GM21723 (cell line): ENCODE data around the gene MDFIC.

Experiments
- ATAC-seq: cut with Tn5 transposase; IDR thresholded peaks from one replicate; pipeline ENCODE4 v1.9.1; 2021; ENCODE audit warnings: mild to moderate bottlenecking, moderate library complexity; ENCODE audit not compliant: unreplicated experiment

The MDFIC gene

DNA sequence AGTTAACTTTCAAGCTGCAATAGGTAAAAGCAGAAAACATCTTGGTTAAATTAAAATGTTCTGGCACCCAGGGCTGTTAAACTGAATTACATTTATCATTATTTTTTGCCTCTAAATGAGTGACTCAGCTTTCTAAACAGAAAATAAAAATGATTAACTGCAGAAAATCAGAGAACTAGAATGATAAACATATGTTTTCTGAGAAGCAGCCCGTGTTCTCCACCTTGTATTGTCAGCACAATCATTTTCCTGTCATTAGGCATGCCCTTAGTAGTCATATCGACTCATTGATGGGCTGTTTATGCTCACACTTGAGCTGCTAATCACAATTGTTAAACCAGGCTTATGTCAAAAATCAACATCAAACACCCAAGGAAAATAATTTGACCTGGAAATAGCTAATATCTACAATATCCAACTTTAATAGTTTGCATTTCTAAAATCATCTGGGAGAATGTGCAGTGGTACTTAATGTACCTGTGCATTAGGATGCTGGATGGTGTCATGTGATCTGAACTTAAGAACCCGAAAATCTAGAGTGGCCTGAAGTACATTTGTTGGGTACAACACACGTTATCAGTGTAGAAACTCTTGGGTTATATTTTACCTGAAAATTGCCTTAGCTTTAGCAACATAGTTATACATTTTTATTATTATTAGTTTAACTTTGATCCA, 2.3 kb downstream of the MDFIC start:
- peak; percentile 25 for ATAC-seq

DNA sequence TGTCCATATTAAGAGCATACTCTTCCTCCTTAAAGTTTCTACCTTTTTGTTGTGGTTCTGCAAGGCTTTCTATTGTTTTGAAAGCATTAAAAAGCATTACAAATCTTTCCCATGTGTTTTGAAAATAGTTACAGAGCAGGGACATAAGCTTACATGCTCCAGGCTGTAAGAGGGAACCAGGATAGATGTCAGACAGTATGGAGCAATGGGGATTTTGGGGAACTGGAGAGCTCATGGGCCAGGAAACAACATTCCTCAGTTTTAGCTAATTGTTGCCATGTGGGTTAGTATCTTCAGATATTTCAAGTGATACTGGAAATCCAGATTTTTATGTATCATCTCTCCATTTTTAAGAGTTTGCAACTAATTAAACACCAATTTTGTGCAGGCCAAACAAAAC, 3.5 kb downstream of the MDFIC start:
- ATAC-seq: no peak

DNA sequence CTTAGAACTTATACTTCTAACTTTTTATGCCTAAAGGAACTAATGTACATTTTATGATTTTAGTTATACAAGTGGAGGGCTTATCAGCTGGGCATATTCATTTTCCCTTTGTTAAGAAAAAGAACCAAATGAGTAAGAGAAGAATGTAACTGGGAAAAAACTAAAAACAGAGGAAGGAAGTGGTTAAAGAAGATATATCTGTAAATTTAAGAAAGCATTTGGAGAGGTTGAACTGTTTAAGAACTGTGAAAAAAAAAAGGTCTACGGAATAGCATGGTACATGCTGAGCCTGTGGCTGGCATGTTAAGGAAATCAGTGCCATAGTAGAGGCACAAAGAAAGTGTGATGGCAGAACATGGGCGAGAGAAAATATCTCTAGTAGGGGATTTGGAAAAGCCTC, 6.2 kb downstream of the MDFIC start:
- ATAC-seq: no peak

DNA sequence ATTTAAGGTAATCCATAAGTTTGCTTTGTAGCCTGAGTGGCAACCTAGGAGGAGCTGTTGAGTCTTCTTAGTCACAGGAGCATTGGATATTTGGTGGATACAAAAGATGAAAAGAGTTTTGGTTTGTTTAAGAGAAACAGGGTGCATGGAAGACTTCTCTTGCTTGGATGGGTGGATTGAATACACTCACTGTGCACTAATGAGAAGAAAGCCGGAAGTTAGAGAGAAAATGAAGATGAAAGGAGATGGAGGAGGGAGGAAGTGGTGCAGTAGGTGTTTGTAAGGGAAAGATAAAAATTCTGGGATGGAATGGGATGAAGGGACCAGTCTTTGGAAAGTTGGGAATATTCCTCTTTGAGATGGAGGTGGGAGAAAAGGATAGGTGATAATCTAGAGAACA, 7.7 kb downstream of the MDFIC start:
- ATAC-seq: no peak

DNA sequence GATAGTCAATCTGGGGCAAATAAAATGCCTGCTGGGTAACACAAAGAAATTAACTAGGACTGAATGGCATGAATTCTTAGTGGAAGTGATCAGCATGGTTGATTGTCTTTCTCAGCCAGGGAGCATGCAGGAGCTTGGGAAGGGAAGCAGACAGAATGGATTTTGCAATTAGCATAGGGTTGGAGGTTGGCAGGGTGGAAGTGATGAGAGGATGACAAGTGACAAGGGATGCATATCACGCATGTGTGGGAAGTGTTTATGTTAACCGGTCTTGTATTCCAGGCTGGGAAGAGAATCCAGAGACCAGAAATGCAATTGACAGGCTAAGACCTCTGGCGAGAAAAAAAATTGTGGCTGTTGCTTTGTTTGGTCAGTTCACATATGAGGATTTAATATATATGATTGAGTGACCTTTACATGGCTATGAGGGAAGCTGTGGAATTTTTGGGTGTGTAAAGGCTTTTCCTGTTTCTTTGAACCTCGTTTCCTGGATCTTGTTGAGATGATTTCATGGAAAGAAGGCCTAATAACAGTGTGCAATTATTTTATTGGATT, 8.3 kb downstream of the MDFIC start:
- no peak for ATAC-seq

DNA sequence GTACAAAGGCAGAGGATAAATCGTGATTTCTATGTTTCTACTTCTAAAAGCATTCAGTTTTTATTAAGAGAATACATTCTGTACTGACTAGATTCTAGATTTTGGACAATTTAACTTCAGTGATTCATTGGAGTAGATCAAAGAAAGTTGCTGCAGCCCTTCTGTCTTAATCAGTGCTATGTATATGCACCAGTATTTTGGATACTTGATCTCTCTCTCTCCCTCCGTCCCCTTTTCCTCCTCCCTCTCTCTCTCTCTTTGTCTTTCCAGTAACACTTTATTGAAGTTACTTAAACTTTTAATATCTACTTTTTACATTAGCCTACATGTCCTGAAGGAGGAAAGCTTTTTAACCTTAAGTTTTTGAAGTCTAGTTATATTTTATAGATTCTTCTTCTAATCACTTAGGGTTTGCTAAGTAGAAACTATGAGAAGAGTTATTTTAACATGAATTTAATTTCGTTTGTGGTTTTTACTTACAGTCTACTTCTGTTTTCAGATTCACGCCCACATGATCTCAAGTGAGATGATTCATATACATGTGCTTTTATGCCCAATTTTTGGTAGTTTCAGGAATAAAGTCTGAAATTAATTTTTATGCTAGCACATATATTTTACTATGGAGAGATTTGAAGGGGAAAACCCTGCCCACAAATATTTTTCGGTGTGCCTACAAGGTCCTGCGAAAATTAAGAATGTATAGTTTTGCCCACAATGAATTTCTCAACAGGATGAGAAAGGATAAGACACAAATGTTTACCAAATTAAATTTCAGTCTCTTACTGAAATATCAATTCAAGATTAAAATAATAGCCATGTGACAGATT, 9.1 kb downstream of the MDFIC start:
- ATAC-seq: peak; percentile 60

DNA sequence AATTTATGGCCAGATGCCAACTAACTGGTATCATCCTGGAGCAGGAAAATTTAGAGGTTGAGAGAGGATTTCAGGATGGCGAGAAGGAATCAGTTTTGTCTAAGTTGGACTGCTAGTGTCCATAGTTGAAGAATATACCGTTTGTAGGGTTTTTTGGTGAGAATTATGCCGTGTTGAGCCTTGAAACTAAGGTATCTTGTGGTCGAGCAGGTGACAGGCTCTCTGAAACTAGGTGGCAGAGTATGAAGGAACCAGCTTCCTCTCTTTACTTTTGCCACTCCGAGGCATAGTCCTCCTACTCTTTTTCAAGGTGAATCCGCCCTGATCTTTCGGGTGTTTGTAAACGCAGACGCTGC, 9.7 kb downstream of the MDFIC start:
- ATAC-seq: peak; percentile 68

DNA sequence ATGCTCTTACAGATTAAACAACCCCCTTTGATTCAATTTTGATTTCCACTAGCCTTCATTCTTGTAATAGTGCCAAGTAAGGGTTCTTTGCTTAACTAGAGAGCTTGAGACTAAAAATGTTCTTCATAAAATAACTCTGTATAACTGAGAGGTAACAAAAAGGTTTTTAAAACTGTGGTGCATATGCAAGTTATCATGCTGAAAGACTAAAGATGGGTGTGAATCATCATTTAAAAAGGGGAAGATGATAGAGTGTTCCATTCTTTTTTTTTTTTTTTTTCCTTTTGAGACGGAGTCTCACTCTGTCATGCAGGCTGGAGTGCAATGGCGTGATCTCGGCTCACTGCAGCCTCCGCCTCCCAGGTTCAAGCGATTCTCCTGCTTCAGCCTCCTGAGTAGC, 11.1 kb downstream of the MDFIC start:
- ATAC-seq: no peak

DNA sequence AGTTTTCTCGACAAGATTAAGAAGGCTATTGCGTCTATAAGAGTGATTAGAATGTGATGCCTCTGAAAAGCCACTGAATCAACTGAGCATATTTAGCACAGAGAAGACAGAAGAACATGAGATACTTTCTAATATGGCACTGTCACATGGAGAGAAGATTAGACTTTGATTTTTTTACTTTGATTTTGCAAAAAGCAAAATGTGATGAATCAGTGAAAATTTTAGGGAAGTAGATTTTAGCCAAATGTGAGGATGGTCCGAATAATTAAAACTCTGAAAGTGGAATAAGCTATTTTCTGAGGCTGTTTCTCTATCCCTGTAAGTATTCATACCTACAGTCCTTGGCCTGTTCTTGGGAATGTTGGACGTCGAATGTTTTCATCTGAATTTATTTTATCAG, 11.8 kb downstream of the MDFIC start:
- ATAC-seq: no peak

DNA sequence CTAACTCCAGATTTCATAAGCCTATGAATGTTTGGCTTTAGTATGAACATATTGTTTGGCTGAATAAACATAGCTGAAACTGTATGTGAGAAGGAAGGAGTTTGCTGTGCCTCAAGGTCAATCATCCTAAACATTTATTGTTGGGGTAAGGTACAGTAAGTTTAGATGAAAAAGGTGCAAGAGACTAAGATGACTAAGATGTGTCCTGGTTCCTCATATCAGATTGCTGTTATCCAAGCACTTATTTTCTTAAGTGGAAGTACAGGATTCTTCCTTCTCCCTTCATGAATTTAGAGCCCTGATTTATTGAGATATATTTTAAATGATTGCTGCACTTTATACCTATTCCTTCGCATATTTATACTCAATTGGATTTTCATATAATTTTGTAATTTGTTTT, 12.2 kb downstream of the MDFIC start:
- ATAC-seq: no peak

DNA sequence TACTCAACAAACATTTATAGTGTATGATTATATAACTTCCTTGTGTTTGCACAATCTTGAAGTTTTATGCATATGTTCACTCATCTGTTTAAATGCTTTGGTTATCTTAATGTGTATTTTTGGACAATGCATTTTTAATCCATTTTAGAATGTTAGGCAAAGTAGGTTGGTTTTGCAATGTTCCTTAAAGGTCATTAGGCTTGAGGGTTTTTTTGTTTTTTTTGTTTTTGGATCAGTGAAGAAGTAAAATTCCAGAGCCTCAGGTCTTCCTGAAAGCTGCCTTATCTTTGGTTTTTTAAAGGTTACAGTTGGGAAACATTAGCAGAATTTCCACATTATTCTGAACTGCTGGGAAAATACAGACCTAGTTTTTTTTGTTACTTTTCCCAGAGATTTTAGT, 12.8 kb downstream of the MDFIC start:
- no peak for ATAC-seq

DNA sequence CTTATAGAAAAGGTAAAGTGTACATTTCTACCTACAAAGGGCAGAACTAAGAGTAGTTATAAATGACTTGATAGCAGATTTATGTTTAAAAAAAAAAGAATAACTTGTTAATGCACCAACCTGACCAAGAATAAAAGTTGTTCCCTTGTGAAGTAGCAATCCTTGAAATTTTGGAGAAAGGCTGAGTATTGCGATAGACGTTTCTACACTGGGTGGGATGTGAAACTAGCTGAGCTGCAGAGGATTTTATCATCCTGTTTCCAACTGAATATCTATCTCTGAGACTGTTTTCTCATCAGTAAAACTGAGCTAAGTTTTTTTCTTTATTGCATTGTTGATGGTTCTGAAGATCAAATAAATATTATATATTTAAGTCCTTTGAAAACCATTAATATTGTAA, 14.6 kb downstream of the MDFIC start:
- ATAC-seq: no peak

DNA sequence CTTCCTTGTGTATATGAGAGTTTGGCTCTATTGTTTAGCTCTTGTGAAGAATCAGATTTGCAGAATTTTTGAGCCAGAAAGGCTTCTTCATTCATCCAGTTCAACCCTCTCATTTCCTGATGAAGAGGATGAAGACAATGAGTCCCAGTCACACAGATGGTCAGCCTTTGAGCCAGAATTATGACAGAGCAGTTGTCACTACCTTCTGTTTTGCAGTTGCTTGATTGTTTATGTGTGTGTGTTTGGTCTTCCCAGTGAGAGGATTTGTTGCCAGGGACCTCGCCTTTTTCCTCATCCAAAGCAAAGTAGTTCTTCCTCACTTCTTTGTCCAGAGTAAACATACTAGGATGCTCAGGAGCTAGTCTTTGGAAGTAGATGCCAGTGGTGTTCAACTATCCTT, 15.6 kb downstream of the MDFIC start:
- ATAC-seq: no peak

DNA sequence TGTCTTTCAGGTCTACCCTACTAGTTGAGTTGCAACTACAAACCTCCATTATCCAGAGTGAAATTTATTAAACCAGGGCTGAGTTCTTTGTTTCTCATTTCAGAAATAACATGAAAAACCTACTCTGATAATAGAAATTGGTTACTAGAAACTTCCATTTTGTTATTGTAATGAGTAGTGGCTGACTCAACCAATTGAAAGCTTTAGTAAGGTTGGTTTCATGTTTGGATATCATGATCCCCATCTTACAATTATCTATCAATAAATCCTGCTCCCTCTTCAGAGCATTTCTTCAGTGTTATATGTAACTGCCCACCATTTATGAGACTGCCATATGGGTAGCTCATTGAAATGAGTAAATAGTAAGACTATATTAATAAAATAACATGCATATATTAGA, 16.9 kb downstream of the MDFIC start:
- no peak for ATAC-seq

DNA sequence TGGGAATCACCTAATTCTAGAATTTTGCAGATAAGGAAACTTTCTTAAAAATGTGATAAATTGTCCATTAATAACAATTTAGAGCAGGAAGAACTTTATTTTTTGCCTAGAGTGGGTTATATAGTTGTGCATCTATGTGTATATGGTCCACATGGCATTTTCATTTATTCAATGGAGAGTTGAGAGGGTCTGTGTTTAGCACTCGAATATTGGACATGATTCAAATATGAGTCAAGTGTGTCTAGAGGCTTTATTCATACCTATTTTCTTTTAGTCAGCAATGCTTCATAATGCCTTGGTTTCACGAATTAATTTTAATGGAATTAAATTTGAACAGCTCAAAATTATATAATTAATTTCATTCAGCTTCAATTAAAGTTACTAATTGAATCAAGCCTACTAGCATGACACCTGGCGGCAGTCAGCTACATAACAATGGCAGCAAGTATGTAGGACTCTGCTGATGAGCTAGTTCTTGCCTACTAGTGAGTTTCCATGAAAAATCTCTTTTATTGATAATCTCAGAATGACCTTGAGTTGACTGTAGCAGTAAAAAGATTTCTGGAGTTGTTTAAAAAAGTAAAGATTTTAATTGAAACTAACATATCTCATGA, 17.7 kb downstream of the MDFIC start:
- ATAC-seq: no peak

DNA sequence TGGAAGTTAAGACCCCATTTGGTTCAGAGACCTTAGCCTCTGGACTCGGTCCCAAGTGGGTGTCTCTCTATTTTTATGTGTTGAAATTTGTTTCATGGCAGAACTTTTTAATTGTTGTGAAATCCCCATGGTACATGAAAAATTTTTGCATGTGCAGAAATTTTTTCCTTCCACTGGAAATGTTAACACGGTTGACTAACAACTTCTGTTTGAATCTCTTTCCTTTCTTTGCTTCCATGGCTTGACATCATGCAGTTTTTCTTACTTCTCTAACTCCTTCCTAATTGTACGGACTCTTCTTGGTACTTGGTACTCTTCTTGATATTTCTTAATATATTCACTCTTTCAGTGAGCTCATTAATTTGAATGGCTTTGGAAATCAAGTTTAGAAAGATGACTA, 18.3 kb downstream of the MDFIC start:
- ATAC-seq: no peak

DNA sequence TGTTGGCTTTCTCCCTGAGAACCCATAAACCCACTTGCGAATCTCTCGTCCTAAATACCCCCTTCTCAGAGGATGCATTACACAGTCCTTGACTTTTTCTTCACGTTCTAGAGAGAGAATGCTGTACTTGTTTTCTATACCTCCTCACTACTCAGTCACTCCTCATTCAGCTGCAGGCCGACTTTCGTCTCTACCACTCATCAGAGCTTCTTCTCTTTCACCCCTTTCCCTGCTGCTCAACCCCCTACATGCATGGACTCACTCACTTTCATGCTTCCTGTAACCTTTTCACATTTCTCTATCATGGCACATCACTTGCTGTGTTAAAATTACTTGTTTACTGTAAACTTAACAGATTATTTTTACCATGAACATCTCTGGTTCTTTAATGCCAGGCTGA, 19.8 kb downstream of the MDFIC start:
- peak; percentile 57 for ATAC-seq

DNA sequence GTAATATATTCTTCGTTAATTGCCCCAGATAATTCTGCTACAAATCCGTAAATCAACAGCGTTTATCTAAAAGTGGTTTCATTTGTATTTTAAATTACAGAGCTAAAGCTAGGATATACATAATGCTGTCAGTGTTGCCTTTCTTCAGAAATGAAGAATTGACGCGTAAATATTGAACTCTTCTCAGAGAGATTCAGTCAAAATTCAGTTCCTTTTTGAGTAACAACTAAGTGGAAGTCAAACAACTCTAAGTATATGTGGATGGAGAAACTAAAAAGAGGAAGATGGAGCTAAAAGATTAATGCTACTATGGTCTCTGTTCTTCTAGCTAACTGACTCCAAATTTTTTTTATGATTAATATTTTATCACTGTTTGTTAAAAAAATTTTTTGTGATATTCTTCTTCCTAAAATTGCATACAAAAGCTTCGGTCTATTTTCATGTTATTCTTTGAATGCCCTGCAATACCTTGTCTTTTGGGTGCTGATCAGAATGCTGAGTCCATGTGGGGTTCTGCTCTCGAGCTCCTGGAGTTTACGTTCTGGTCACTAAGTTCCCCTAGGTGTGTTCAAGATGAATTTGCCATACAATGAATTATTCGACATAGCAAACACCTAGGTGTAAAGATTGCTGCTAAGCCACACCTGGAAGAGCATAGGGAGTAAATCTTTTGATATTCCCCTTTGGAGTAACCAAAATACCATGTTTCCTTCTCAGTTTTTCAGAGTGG, 20.7 kb downstream of the MDFIC start:
- peak; percentile 58 for ATAC-seq

DNA sequence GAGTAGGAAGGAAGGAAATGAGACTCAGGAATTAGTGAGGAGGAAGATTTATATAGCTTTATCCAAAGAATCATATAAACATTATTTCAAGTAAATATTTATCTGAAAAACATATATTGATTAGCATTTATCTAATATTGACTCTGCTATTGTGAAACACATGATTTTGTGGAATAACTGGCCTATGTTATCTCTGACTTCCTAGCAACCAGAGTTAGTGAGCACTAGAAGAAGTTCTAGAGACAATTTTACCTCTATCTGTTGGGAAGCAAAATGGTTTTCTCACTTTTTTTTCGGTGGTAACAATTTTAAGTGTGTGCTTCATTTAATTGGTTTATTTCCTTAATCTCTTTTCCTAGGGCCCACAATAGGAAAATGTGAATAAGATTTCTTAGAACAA, 21.6 kb downstream of the MDFIC start:
- no peak for ATAC-seq

DNA sequence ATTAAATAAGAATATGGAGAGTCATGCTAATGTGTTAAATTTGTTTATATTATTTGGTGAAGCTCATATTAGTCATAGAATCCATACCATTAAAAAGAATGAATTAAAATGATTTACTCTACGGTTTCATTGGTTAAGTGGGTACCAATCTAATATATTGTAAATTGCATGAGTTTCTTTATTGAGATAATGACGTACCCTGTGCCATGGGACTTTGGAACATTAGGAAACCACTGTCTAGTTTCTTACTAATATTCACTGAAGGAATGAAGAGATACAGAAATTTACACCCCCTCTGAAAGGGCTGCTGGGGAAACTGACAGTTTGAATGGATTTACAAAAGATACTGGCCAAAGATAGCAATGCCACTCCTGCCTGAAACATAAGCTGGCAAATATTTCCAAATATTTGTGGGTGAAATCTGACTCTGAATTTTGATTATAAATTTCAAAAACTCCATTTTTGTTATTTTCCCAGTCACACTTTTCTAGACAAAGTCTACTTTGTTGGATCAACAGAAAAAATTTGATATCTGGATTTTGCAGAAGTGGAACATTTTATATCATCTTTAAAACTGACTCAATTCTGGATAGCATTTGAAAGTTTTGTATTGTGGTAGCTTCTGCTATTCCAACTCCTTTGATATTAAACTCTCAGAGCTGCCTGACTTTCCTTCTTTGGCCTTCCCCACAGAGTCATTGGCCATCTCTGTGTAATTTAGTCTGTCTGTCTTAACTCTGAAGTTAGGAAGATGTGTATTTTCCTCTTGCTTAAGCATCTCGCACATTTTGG, 22.3 kb downstream of the MDFIC start:
- ATAC-seq: no peak
